CD4-positive, alpha-beta T cell (primary cell): ENCODE measurements around the gene COL20A1. TPM values are rescaled to one million over a fixed set of nuclear protein-coding genes. Genes with fewer than 3 reads are reported as not detected.

Experiments
- ATAC-seq: fragments of 200-7000 bp; cut with Tn5 transposase; one replicate; pipeline ENCODE4 v1.10.0; 2022; ENCODE audit warnings: mild to moderate bottlenecking; ENCODE audit not compliant: poor library complexity
- CTCF ChIA-PET: fragments of 350-600 bp; sonication (Branson Sonifier 250); formaldehyde crosslinking; loops from one replicate; lab custom pipeline; 2021; ENCODE audit warnings: antibody characterized with exemption, inconsistent platforms; lab: Charles Lee
- POLR2A ChIA-PET: fragments of 350-600 bp; sonication (Branson Sonifier 250); formaldehyde crosslinking; loops from one replicate; lab custom pipeline; 2021; ENCODE audit warnings: antibody characterized with exemption, inconsistent platforms; lab: Charles Lee
- DNase-seq, 14 experiments: peaks; one replicate each; pipeline ENCODE4 v3.0.0-alpha.2; 2013 to 2020; ENCODE audit warnings: mixed read lengths in 2 of 14
- H3K27ac ChIP-seq, 2 donors: one replicate each; pipeline versions ENCODE4 v1.5.1 to v1.7.0; 2013; ENCODE audit warnings: low read length in 2 of 2, low read depth in 1 of 2, mild to moderate bottlenecking in 1 of 2
- H3K27me3 ChIP-seq, 2 experiments: 1 replicate in 1 of 2; 2 replicates in 1 of 2; pipeline versions ENCODE4 v1.6.1 to v1.7.0; 2013; ENCODE audit warnings: low read length in 2 of 2, control low read depth in 1 of 2, mild to moderate bottlenecking in 1 of 2, moderate library complexity in 1 of 2; ENCODE audit not compliant: insufficient read depth in 2 of 2, control insufficient read depth in 1 of 2
- H3K36me3 ChIP-seq: one replicate; pipeline ENCODE4 v1.6.1; 2013; ENCODE audit warnings: low read length, control low read depth; ENCODE audit not compliant: insufficient read depth
- H3K4me1 ChIP-seq: one replicate; pipeline ENCODE4 v1.6.1; 2013; ENCODE audit warnings: low read length, control low read depth; ENCODE audit not compliant: insufficient read depth
- H3K4me3 ChIP-seq: one replicate; pipeline ENCODE4 v1.5.1; 2013; ENCODE audit warnings: mild to moderate bottlenecking, low read length, moderate library complexity
- H3K9me3 ChIP-seq, 2 experiments: 1 replicate in 1 of 2; 2 replicates in 1 of 2; pipeline versions ENCODE4 v1.6.1 to v1.7.0; 2013; ENCODE audit warnings: low read length in 2 of 2, mild to moderate bottlenecking in 2 of 2, control low read depth in 1 of 2, moderate library complexity in 1 of 2; ENCODE audit not compliant: control insufficient read depth in 1 of 2, insufficient read depth in 1 of 2
- H3K27ac Mint-ChIP-seq: one replicate; pipeline ENCODE4 v1.8.0; 2020; ENCODE audit warnings: mixed read lengths
- H3K27me3 Mint-ChIP-seq: one replicate; pipeline ENCODE4 v1.8.0; 2021; ENCODE audit warnings: mixed read lengths
- H3K36me3 Mint-ChIP-seq: one replicate; pipeline ENCODE4 v1.8.0; 2021; ENCODE audit warnings: low read depth, mixed read lengths
- H3K4me1 Mint-ChIP-seq: one replicate; pipeline ENCODE4 v1.8.0; 2021; ENCODE audit warnings: low read depth, mixed read lengths
- H3K4me3 Mint-ChIP-seq: one replicate; pipeline ENCODE4 v1.8.0; 2020; ENCODE audit warnings: mild to moderate bottlenecking, mixed read lengths
- H3K9me3 Mint-ChIP-seq: one replicate; pipeline ENCODE4 v1.8.0; 2020; ENCODE audit warnings: mixed read lengths
- CTCF ChIP-seq: fragments of 200-600 bp; IDR thresholded peaks from one replicate; pipeline ENCODE4 v1.8.0; 2022; ENCODE audit warnings: antibody characterized with exemption, mild to moderate bottlenecking
- intact Hi-C, 2 experiments: fragments of 100-400 bp; cut with DNase I in 1 of 2; cut with micrococcal nuclease in 1 of 2; formaldehyde crosslinking; loops; one replicate each; pipeline versions ENCODE4 v1.15.1 to v1.9.0; 2023 to 2025; cut with DNase I, micrococcal nuclease
- total RNA-seq, 174 experiments: library from RNA in 2 of 174; stranded (reverse) in 2 of 174; gene quantifications; one replicate each; pipeline ENCODE4 v1.2.3 and lab custom pipeline; 2021 to 2026

COL20A1 gene
- total RNA-seq, 2 experiments from 2014 or later, result 0.03 TPM; not detected in 1

DNA sequence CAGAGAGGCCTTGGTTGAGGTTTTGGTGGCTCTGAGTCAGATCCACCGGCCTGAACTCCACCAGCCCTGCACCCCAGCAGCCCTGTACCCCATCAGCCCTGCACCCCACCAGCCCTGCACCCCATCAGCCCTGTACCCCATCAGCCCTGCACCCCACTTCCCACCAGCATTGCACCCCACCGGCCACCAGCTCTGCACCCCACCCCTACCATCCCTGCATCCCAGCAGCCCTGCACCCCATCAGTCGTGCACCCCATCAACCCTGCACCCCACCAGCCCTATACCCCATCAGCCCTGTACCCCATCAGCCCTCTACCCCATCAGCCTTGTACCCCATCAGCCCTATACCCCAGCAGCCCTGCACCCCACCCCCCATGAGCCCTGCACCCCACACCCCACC lies 82.5 kb downstream of the COL20A1 start:
- DNase-seq (no peak), ATAC-seq (no peak)
- no peaks in the 10 kb centered on the region for H3K4me1 ChIP-seq
- H3K36me3 ChIP-seq, result no peaks in the 10 kb centered on the region
- ChIA-PET POLR2A (no interaction called here), CTCF (no interaction called here)
- H3K27ac ChIP-seq, result no peak overlapping the region
- H3K4me3 ChIP-seq, result no peak overlapping the region
- H3K27me3 ChIP-seq, result peaks cover 21 to 27% of the 10 kb centered on the region in 2 experiments
- Mint-ChIP-seq H3K36me3 (no peaks in the 10 kb centered on the region), H3K27me3 (peaks cover 26% of the 10 kb centered on the region), H3K4me3 (no peak overlapping the region), H3K27ac (no peak overlapping the region), H3K4me1 (no peaks in the 10 kb centered on the region), H3K9me3 (no peaks in the 10 kb centered on the region)
- no peak for TF ChIP-seq CTCF
- peaks cover 0 to 17% of the 10 kb centered on the region in 2 experiments for H3K9me3 ChIP-seq
- intact Hi-C loops, result no loop called here

DNA sequence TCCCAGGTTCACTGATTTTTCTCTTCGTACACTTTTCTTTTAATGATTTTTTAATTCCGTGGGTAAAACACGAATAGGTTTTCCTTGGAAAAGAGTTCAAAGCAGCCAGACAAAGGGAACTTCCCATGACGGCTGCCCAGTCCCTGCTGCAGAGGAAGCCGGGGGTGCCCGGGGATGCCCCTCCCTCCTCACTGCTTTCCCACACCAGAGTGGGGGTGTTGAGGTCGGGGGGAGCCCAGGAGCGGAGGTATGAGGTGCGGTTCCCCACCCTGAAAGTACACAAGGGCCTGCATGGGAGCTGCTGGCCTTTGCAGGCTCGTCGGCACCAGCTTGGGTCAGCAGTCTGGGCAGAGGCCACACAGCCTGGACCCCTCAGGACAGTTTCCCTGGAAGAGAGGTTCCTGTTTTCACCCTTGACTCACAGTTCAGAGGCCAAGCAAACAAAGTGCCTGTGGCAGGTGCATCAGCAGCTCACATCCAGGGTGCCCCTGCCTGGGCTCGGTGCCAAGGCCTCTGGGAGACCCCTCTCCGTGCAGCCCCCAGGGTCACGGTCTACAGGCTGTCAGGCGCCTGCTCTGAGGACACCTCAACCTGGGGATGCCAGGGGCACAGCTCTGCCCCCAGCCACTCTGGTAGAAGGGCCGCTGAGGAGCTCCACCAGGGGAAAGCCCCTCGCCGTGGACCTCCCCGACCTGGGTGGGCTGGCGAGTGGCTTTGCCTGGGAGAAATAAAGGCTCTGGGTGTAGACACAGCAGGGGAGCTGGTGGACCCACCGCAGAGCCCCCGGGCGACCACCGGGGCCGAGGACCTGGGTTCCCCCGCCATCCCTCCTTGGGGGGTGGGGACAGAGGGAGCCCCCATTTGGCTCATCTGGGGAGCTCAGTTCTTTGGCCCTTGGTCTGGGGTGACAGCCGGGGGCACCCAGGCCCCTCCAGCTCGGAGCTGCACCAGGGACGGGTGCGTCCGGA lies 83.6 kb downstream of the COL20A1 start:
- Mint-ChIP-seq H3K4me3 (no peak overlapping the region), H3K4me1 (no peaks in the 10 kb centered on the region), H3K9me3 (no peaks in the 10 kb centered on the region), H3K36me3 (no peaks in the 10 kb centered on the region), H3K27me3 (peaks cover 26% of the 10 kb centered on the region), H3K27ac (no peak overlapping the region)
- Histone ChIP-seq H3K4me3 (no peak overlapping the region), H3K9me3 (peaks cover 0 to 13% of the 10 kb centered on the region in 2 experiments), H3K36me3 (no peaks in the 10 kb centered on the region), H3K27ac (no peak overlapping the region), H3K27me3 (peaks cover 27 to 28% of the 10 kb centered on the region in 2 experiments), H3K4me1 (peaks cover under 1% of the 10 kb centered on the region)
- intact Hi-C loops, result no loop called here
- TF ChIP-seq CTCF, result no peak
- ChIA-PET CTCF (no interaction called here), POLR2A (no interaction called here)
- ATAC-seq (no peak), DNase-seq (no peak)

DNA sequence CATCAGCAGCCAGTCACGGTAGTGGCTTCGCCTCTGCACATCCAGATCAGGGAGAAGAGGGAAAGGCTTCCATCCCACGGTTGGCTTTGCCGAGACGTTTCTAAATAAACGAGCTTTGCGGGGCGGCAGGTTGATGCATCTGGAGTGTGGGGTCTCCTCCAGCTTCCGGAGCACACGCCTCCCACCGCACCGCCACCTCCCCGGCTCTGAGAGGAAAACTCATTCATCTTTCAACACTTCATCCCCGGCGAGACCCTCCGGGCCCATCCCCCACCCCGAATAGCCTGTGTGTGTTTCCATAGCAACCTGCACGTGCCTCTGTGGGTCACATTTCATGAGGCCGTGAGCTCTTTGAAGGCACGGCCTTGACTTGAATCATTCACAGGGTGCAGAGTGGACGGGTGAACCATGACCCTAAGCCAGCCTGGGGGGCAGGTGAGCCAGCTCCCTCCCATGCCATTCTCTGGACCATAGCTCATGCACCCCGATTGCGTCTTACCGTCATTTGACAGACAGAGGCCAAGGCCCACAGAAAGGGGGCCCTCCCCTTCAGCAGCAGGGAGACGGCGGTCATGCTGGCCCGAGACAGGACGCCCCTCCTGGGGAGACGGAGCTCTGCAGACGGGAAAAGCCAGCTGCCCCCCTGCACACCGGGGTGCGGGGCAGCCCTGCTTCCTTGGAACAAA lies 84.4 kb downstream of the COL20A1 start:
- H3K4me1 ChIP-seq, result peaks cover 3% of the 10 kb centered on the region
- POLR2A ChIA-PET, result no interaction called here
- peaks cover 27 to 33% of the 10 kb centered on the region in 2 experiments for H3K27me3 ChIP-seq
- no peak for TF ChIP-seq CTCF
- DNase-seq (no peak), ATAC-seq (no peak)
- Mint-ChIP-seq H3K36me3 (no peaks in the 10 kb centered on the region), H3K4me1 (no peaks in the 10 kb centered on the region), H3K27me3 (peaks cover 27% of the 10 kb centered on the region), H3K27ac (no peak overlapping the region), H3K9me3 (no peaks in the 10 kb centered on the region), H3K4me3 (no peak overlapping the region)
- H3K9me3 ChIP-seq, result peaks cover 0 to 12% of the 10 kb centered on the region in 2 experiments
- H3K36me3 ChIP-seq, result no peaks in the 10 kb centered on the region
- CTCF ChIA-PET, result no interaction called here
- H3K27ac ChIP-seq, result no peak overlapping the region
- intact Hi-C loops, result no loop called here
- H3K4me3 ChIP-seq, result no peak overlapping the region
